AG04450 (cell line): ENCODE data around the gene TH. TPM values are rescaled to one million over a fixed set of nuclear protein-coding genes. Genes with fewer than 3 reads are reported as not detected.
"Not testable (repeated sequence)": the region's sequence is repeated elsewhere in the genome, so short reads cannot be mapped to it uniquely, and the experiment has no call there.

Experiments
- CTCF ChIA-PET: fragments of 300-600, 350-600 bp; formaldehyde crosslinking; extraction: SDS; loops from one replicate; lab custom pipeline; 2022; ENCODE audit warnings: antibody characterized with exemption, inconsistent platforms; lab: Charles Lee
- POLR2A ChIA-PET: fragments of 350-600 bp; formaldehyde crosslinking; extraction: SDS; loops from one replicate; lab custom pipeline; 2021; ENCODE audit warnings: antibody characterized with exemption, inconsistent platforms; lab: Yijun Ruan, JAX
- DNase-seq: peaks from one replicate; pipeline ENCODE4 v3.0.0-alpha.2; 2011; ENCODE audit warnings: low read depth, low spot score
- H3K27ac ChIP-seq: one replicate; pipeline ENCODE4 v1.5.1; 2012; ENCODE audit warnings: low read depth, low read length, control low read depth
- H3K27me3 ChIP-seq: one replicate; pipeline ENCODE4 v1.6.0; 2012; ENCODE audit warnings: low read length; ENCODE audit not compliant: control insufficient read depth, insufficient read depth
- H3K4me3 ChIP-seq: 2 replicates; pipeline ENCODE4 v1.5.1; 2011; ENCODE audit warnings: mild to moderate bottlenecking, low read depth, low read length, control low read depth
- H3K9me3 ChIP-seq: 2 replicates; pipeline ENCODE4 v1.5.1; 2012; ENCODE audit warnings: low read length; ENCODE audit not compliant: control insufficient read depth, insufficient read depth
- polyA plus RNA-seq: library from polyadenylated mRNA; depleted of rRNA; stranded (reverse); fragments of >200 nt; gene quantifications from 2 replicates; pipeline ENCODE4 v1.2.3, GENCODE V29; 2011
- TF ChIP-seq, protein P1 (sequence below): IDR thresholded peaks from 2 replicates; pipeline ENCODE4 v1.5.1; 2011; ENCODE audit warnings: low read depth, low read length, control low read depth, inconsistent platforms

The TH gene
- polyA plus RNA-seq, 1 experiment = not detected

DNA sequence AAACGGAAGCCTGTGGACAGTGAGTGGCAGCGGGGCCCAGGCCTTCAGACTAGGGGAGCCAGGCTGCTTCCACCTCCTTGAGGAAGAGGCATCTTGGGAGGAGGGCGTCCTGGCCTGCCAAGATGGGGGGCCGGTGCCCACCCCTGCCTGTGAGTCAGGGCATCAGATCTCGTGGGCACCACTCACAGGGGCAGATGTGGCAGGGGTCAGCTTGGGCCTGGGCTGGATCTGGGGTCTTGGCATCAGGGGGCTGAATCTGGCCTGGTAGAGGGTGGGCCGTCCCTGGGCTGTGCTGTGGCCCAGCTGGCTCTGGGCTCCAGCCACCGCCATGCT is 24.1 kb upstream of the TH start:
- CTCF ChIA-PET = interaction anchor here (1.2 to 3.2 kb wide), 2 partner anchors 224 to 227 kb away, joined by 6 to 32 read pairs; no protein-coding TSS in a partner anchor
- TF ChIP-seq, protein P1, sequence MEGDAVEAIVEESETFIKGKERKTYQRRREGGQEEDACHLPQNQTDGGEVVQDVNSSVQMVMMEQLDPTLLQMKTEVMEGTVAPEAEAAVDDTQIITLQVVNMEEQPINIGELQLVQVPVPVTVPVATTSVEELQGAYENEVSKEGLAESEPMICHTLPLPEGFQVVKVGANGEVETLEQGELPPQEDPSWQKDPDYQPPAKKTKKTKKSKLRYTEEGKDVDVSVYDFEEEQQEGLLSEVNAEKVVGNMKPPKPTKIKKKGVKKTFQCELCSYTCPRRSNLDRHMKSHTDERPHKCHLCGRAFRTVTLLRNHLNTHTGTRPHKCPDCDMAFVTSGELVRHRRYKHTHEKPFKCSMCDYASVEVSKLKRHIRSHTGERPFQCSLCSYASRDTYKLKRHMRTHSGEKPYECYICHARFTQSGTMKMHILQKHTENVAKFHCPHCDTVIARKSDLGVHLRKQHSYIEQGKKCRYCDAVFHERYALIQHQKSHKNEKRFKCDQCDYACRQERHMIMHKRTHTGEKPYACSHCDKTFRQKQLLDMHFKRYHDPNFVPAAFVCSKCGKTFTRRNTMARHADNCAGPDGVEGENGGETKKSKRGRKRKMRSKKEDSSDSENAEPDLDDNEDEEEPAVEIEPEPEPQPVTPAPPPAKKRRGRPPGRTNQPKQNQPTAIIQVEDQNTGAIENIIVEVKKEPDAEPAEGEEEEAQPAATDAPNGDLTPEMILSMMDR = no peak
- peaks cover 12% of the 10 kb centered on the region for H3K27me3 ChIP-seq
- H3K4me3 ChIP-seq = no peak overlapping the region
- H3K27ac ChIP-seq = no peak overlapping the region
- POLR2A ChIA-PET = no interaction called here
- H3K9me3 ChIP-seq = no peaks in the 10 kb centered on the region; the same call in 1 of the 2 replicates
- DNase-seq = no peak

- Histone ChIP-seq H3K9me3 (no peaks in the 10 kb centered on the region; the same call in 1 of the 2 replicates), H3K4me3 (no peak overlapping the region), H3K27me3 (peaks cover 15% of the 10 kb centered on the region), H3K27ac (no peak overlapping the region)
- TF ChIP-seq, protein P1 = peak; percentile 85
- DNase-seq = no peak
- ChIA-PET POLR2A (no interaction called here), CTCF (interaction anchor here (0.6 to 3.2 kb wide), 9 partner anchors 9 to 542 kb away, joined by 3 to 32 read pairs (median 4); partner anchors contain the start of gene TSSC4)
Measured at GRCh38 chr11:2194877-2195755, 23.5 kb upstream of the TH start.

GRCh38 chr11:2193888-2194595 is 22.4 kb upstream of the TH start:
- H3K9me3 ChIP-seq, H3K27ac ChIP-seq, H3K4me3 ChIP-seq, DNase-seq, POLR2A ChIA-PET: not testable (repeated sequence)
- H3K27me3 ChIP-seq = peaks cover 19% of the 10 kb centered on the region
- CTCF ChIA-PET = interaction anchor here (0.6 to 3.2 kb wide), 11 partner anchors 8 to 541 kb away, joined by 3 to 32 read pairs (median 4); partner anchors contain the start of gene TSSC4

DNA sequence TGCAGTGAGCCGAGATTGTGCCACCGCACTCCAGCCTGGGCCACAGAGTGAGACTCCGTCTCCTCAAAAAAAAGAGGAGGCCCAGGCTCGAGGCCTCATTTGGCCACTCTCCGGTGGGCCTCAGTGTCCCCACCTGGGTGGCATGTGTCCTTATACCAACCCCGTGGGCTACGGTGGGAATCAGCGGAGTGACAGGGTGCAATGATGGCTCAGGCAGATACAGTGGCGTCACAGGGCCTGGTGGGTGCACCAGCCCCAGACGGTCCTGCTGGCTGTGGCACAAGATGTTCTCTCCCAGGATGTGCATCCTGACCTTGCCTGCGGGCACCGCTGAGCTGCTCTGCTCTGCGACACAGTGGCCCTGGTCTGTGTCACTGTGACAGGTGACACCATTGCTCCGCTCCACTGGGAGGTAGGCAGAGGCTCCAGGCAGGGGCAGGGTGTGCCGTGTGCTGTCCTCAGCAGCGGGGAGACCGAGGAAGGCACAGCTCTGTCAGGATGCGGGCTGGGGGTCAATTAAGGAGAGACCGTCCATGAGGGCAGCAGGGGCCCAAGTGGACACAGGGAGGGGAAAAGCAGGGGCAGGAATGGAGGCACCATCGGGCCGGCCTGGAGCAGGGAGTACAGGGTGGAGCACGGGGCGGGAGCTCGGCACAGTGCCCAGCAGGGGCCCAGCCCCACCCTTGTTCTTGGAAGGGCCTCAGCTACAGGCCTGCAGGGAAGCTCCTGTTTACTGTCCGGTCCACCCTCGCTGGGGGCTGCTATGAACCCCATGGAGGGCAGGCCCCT is 21.7 kb upstream of the TH start:
- no peak overlapping the region for H3K4me3 ChIP-seq
- CTCF ChIA-PET = interaction anchor here (1.5 to 3.2 kb wide), 3 partner anchors 207 to 261 kb away, joined by 3 to 32 read pairs (median 6); partner anchors contain the start of gene TSSC4
- TF ChIP-seq, protein P1 = no peak

GRCh38 chr11:2192435-2192834 is 20.8 kb upstream of the TH start:
- CTCF ChIA-PET = interaction anchor here (0.6 to 1.5 kb wide), 2 partner anchors 262 to 700 kb away, joined by 3 read pairs; no protein-coding TSS in a partner anchor

More for the DNA sequence above, 21.7 kb upstream of the TH start:
- no peak for DNase-seq
- POLR2A ChIA-PET = no interaction called here
- Histone ChIP-seq H3K27ac (no peak overlapping the region), H3K27me3 (peaks cover 19% of the 10 kb centered on the region), H3K9me3 (no peaks in the 10 kb centered on the region; the same call in 1 of the 2 replicates)

More at GRCh38 chr11:2192435-2192834, 20.8 kb upstream of the TH start:
- Histone ChIP-seq H3K27ac (no peak overlapping the region), H3K4me3 (no peak overlapping the region), H3K9me3 (peaks cover under 1% of the 10 kb centered on the region; the same call in 1 of the 2 replicates), H3K27me3 (peaks cover 19% of the 10 kb centered on the region)
- DNase-seq = no peak
- TF ChIP-seq, protein P1 = no peak
- POLR2A ChIA-PET = no interaction called here
